ENCODE results near the gene SRRM2.
"Not testable (repeated sequence)": the region's sequence is repeated elsewhere in the genome, so short reads cannot be mapped to it uniquely, and the experiment has no call there.

Gene SRRM2

GRCh38 chr16:2715519-2715918 is 36.9 kb upstream of the SRRM2 start:
- peak; percentile 69 for DNase-seq

- no peak for DNase-seq
Observed at GRCh38 chr16:2715966-2716885, 36.2 kb upstream of the SRRM2 start.

GRCh38 chr16:2716948-2717347 is 35.5 kb upstream of the SRRM2 start:
- DNase-seq, result no peak

GRCh38 chr16:2717383-2718263 is 34.8 kb upstream of the SRRM2 start:
- DNase-seq, result no peak

GRCh38 chr16:2719328-2720063 is 32.9 kb upstream of the SRRM2 start:
- no peak for DNase-seq

GRCh38 chr16:2720064-2720457 is 32.4 kb upstream of the SRRM2 start, which contains the start of gene PRSS27:
Gene PRSS27, minus strand, starts transcription at chr16:2720224. Its CDS starts 64 bp downstream, at chr16:2720160.
- DNase-seq, result no peak

- DNase-seq, result peak; percentile 78
Observed at GRCh38 chr16:2720719-2721633, 31.5 kb upstream of the SRRM2 start.

- DNase-seq, result not testable (repeated sequence)
Observed at GRCh38 chr16:2721634-2722173, 30.7 kb upstream of the SRRM2 start.

GRCh38 chr16:2724088-2724676 is 28.3 kb upstream of the SRRM2 start:
- no peak for DNase-seq

GRCh38 chr16:2724816-2725348 is 27.6 kb upstream of the SRRM2 start:
- DNase-seq, result no peak

- no peak for DNase-seq
Observed at GRCh38 chr16:2726923-2727322, 25.5 kb upstream of the SRRM2 start.

GRCh38 chr16:2728034-2728433 is 24.4 kb upstream of the SRRM2 start:
- no peak for DNase-seq

GRCh38 chr16:2734844-2735515 is 17.5 kb upstream of the SRRM2 start:
- DNase-seq, result no peak

- no peak for DNase-seq
Observed at GRCh38 chr16:2736476-2737237, 15.8 kb upstream of the SRRM2 start.

- DNase-seq, result no peak
Observed at GRCh38 chr16:2737238-2737605, 15.2 kb upstream of the SRRM2 start.

- DNase-seq, result no peak
Observed at GRCh38 chr16:2737895-2738418, 14.5 kb upstream of the SRRM2 start.

- no peak for DNase-seq
Observed at GRCh38 chr16:2738615-2739014, 13.8 kb upstream of the SRRM2 start.

- no peak for DNase-seq
Observed at GRCh38 chr16:2739625-2740430, 12.6 kb upstream of the SRRM2 start.

All from activated CD4-positive, alpha-beta T cell treated with anti-CD3 and anti-CD28 coated beads for 1 hour (primary cell).